Stimulated activated naive B cell treated with anti-CD40 and anti-IgM and Interleukin-4, amounts not matched to agents 10 μg/mL and 1 μg/mL and 100 μg/mL, for 72 hours (primary cell): Measurements from ENCODE around the gene SELENOK.
A peak's percentile ranks its signal among the peaks of the same experiment; 100 is the strongest.
"Not testable (repeated sequence)": the region's sequence is repeated elsewhere in the genome, so short reads cannot be mapped to it uniquely, and the experiment has no call there.

Source experiments
- ATAC-seq, 2 donors: fragments of 150-1000 bp; cut with Tn5 transposase; replicated peaks; 2 replicates each; pipeline ENCODE4 v1.10.0; 2021; ENCODE audit warnings: moderate library complexity in 1 of 2
- DNase-seq: peaks from one replicate; pipeline ENCODE4 v3.0.0; 2021
- H3K27ac Mint-ChIP-seq: one replicate; pipeline ENCODE4 v1.8.0; 2022; ENCODE audit warnings: mild to moderate bottlenecking, mixed read lengths
- H3K27me3 Mint-ChIP-seq, 2 donors: one replicate each; pipeline ENCODE4 v1.8.0; 2022; ENCODE audit warnings: mixed read lengths in 2 of 2
- H3K36me3 Mint-ChIP-seq, 2 donors: one replicate each; pipeline ENCODE4 v1.8.0; 2022; ENCODE audit warnings: mixed read lengths in 2 of 2, mild to moderate bottlenecking in 1 of 2
- H3K4me1 Mint-ChIP-seq, 2 donors: one replicate each; pipeline ENCODE4 v1.8.0; 2022; ENCODE audit warnings: mixed read lengths in 2 of 2, mild to moderate bottlenecking in 1 of 2
- H3K4me3 Mint-ChIP-seq, 2 donors: one replicate each; pipeline ENCODE4 v1.8.0; 2022; ENCODE audit warnings: mild to moderate bottlenecking in 2 of 2, mixed read lengths in 2 of 2, moderate library complexity in 1 of 2
- H3K9me3 Mint-ChIP-seq, 2 donors: one replicate each; pipeline ENCODE4 v1.8.0; 2022; ENCODE audit warnings: mixed read lengths in 2 of 2, mild to moderate bottlenecking in 1 of 2

SELENOK gene

GRCh38 chr3:53891497-53892285, at the start of gene SELENOK:
TSS of gene SELENOK (minus strand) at chr3:53891859.
- Mint-ChIP-seq H3K4me3 (peak within 1 kb of the TSS; percentile 93 to 97), H3K4me1 (peaks cover 26 to 45% of the 10 kb centered on the region in 2 donors), H3K36me3 (peaks cover 21 to 41% of the 10 kb centered on the region in 2 donors), H3K9me3 (peaks cover 5 to 6% of the 10 kb centered on the region in 2 donors), H3K27me3 (peaks cover 0 to 6% of the 10 kb centered on the region in 2 donors), H3K27ac (peak within 1 kb of the TSS; percentile 99)
- DNase-seq (peak; percentile 99), ATAC-seq (peak; percentile 94 to 97)

- no peak for ATAC-seq
- no peaks in the 10 kb centered on the region for H3K36me3 Mint-ChIP-seq
- H3K4me1 Mint-ChIP-seq = no peaks in the 10 kb centered on the region
- no peak for DNase-seq
- H3K27me3 Mint-ChIP-seq = peaks cover 15 to 37% of the 10 kb centered on the region in 2 donors
- peaks cover 5 to 7% of the 10 kb centered on the region in 2 donors for H3K9me3 Mint-ChIP-seq
- no peak overlapping the region for H3K27ac Mint-ChIP-seq
- no peak overlapping the region for H3K4me3 Mint-ChIP-seq
Observed at GRCh38 chr3:53941184-53941583, 49.5 kb upstream of the SELENOK start.

- H3K27me3 Mint-ChIP-seq = peaks cover 17 to 37% of the 10 kb centered on the region in 2 donors
- H3K27ac Mint-ChIP-seq = no peak overlapping the region
- no peak for ATAC-seq
- H3K9me3 Mint-ChIP-seq = peaks cover under 1 to 3% of the 10 kb centered on the region in 2 donors
- H3K4me3 Mint-ChIP-seq = no peak overlapping the region
- DNase-seq = no peak
- no peaks in the 10 kb centered on the region for H3K36me3 Mint-ChIP-seq
- H3K4me1 Mint-ChIP-seq = no peaks in the 10 kb centered on the region
Observed at GRCh38 chr3:53940623-53941022, 49.0 kb upstream of the SELENOK start.

- Mint-ChIP-seq H3K4me1 (no peaks in the 10 kb centered on the region), H3K4me3 (no peak overlapping the region), H3K27ac (no peak overlapping the region), H3K36me3 (no peaks in the 10 kb centered on the region), H3K9me3 (peaks cover 3 to 5% of the 10 kb centered on the region in 2 donors), H3K27me3 (peaks cover 21 to 37% of the 10 kb centered on the region in 2 donors)
- DNase-seq (no peak), ATAC-seq (no peak)
Observed at GRCh38 chr3:53939813-53940212, 48.2 kb upstream of the SELENOK start.

GRCh38 chr3:53939086-53939582, 47.5 kb upstream of the SELENOK start:
- no peak overlapping the region for H3K27ac Mint-ChIP-seq

GRCh38 chr3:53938645-53939044, 47.0 kb upstream of the SELENOK start:
- peaks cover 31 to 39% of the 10 kb centered on the region in 2 donors for H3K27me3 Mint-ChIP-seq
- no peaks in the 10 kb centered on the region for H3K4me1 Mint-ChIP-seq
- H3K27ac Mint-ChIP-seq = no peak overlapping the region
- peaks cover 3 to 5% of the 10 kb centered on the region in 2 donors for H3K9me3 Mint-ChIP-seq
- ATAC-seq (peak; percentile 72 to 80), DNase-seq (peak; percentile 35)
- H3K36me3 Mint-ChIP-seq = no peaks in the 10 kb centered on the region
- H3K4me3 Mint-ChIP-seq = no peak overlapping the region

More at GRCh38 chr3:53939086-53939582, 47.5 kb upstream of the SELENOK start:
- Mint-ChIP-seq H3K4me1 (no peaks in the 10 kb centered on the region), H3K4me3 (no peak overlapping the region), H3K27me3 (peaks cover 26 to 37% of the 10 kb centered on the region in 2 donors), H3K9me3 (peaks cover 3 to 5% of the 10 kb centered on the region in 2 donors), H3K36me3 (no peaks in the 10 kb centered on the region)
- ATAC-seq = no peak
- DNase-seq = no peak

- no peak for ATAC-seq
- Mint-ChIP-seq H3K4me1 (no peaks in the 10 kb centered on the region), H3K36me3 (no peaks in the 10 kb centered on the region), H3K27me3 (peaks cover 32 to 41% of the 10 kb centered on the region in 2 donors), H3K9me3 (peaks cover 3 to 5% of the 10 kb centered on the region in 2 donors), H3K27ac (no peak overlapping the region), H3K4me3 (no peak overlapping the region)
- DNase-seq = no peak
Observed at GRCh38 chr3:53936347-53936746, 44.7 kb upstream of the SELENOK start.

GRCh38 chr3:53935283-53935901, 43.7 kb upstream of the SELENOK start:
- no peak for ATAC-seq
- no peak overlapping the region for H3K27ac Mint-ChIP-seq
- DNase-seq = no peak
- peaks cover 3 to 5% of the 10 kb centered on the region in 2 donors for H3K9me3 Mint-ChIP-seq
- no peaks in the 10 kb centered on the region for H3K36me3 Mint-ChIP-seq
- H3K4me1 Mint-ChIP-seq = no peaks in the 10 kb centered on the region
- no peak overlapping the region for H3K4me3 Mint-ChIP-seq
- H3K27me3 Mint-ChIP-seq = peaks cover 32 to 37% of the 10 kb centered on the region in 2 donors

GRCh38 chr3:53927208-53927872, 35.7 kb upstream of the SELENOK start:
- not testable (repeated sequence) for H3K9me3 Mint-ChIP-seq, H3K4me3 Mint-ChIP-seq, DNase-seq, H3K4me1 Mint-ChIP-seq, ATAC-seq, H3K36me3 Mint-ChIP-seq, H3K27ac Mint-ChIP-seq
- H3K27me3 Mint-ChIP-seq = peaks cover 11% of the 10 kb centered on the region in 2 donors

- Mint-ChIP-seq H3K36me3 (peaks cover 0 to 5% of the 10 kb centered on the region in 2 donors), H3K4me1 (no peaks in the 10 kb centered on the region), H3K27ac (no peak overlapping the region), H3K27me3 (peaks cover 25 to 29% of the 10 kb centered on the region in 2 donors), H3K4me3 (no peak overlapping the region), H3K9me3 (peaks cover 6 to 8% of the 10 kb centered on the region in 2 donors)
- no peak for DNase-seq
- peak; percentile 34 to 51 for ATAC-seq
Observed at GRCh38 chr3:53921296-53921695, 29.6 kb upstream of the SELENOK start.

GRCh38 chr3:53919741-53920140, 28.1 kb upstream of the SELENOK start:
- Mint-ChIP-seq H3K27me3 (peaks cover 26 to 34% of the 10 kb centered on the region in 2 donors), H3K4me3 (no peak overlapping the region), H3K27ac (no peak overlapping the region), H3K36me3 (peaks cover 0 to 5% of the 10 kb centered on the region in 2 donors), H3K4me1 (no peaks in the 10 kb centered on the region), H3K9me3 (peaks cover 6 to 8% of the 10 kb centered on the region in 2 donors)
- DNase-seq (no peak), ATAC-seq (no peak)

GRCh38 chr3:53913401-53913800, 21.7 kb upstream of the SELENOK start:
- Mint-ChIP-seq H3K4me1 (peaks cover 0 to 1% of the 10 kb centered on the region in 2 donors), H3K9me3 (peaks cover 0 to 1% of the 10 kb centered on the region in 2 donors), H3K27ac (no peak overlapping the region), H3K4me3 (no peak overlapping the region), H3K27me3 (peaks cover 41 to 61% of the 10 kb centered on the region in 2 donors), H3K36me3 (no peaks in the 10 kb centered on the region)
- ATAC-seq (no peak), DNase-seq (no peak)

- no peaks in the 10 kb centered on the region for H3K36me3 Mint-ChIP-seq
- DNase-seq (no peak), ATAC-seq (no peak)
- peaks cover 6 to 8% of the 10 kb centered on the region in 2 donors for H3K9me3 Mint-ChIP-seq
- H3K27ac Mint-ChIP-seq = no peak overlapping the region
- H3K4me1 Mint-ChIP-seq = no peaks in the 10 kb centered on the region
- H3K27me3 Mint-ChIP-seq = peaks cover 44 to 65% of the 10 kb centered on the region in 2 donors
- no peak overlapping the region for H3K4me3 Mint-ChIP-seq
Observed at GRCh38 chr3:53902711-53903110, 11.1 kb upstream of the SELENOK start.

GRCh38 chr3:53902067-53902466, 10.4 kb upstream of the SELENOK start:
- H3K4me1 Mint-ChIP-seq = no peaks in the 10 kb centered on the region
- peaks cover 6 to 7% of the 10 kb centered on the region in 2 donors for H3K9me3 Mint-ChIP-seq
- H3K4me3 Mint-ChIP-seq = no peak overlapping the region
- ATAC-seq = no peak
- no peak for DNase-seq
- no peak overlapping the region for H3K27ac Mint-ChIP-seq
- peaks cover 49 to 66% of the 10 kb centered on the region in 2 donors for H3K27me3 Mint-ChIP-seq
- no peaks in the 10 kb centered on the region for H3K36me3 Mint-ChIP-seq
